ENCODE measurements around the gene TANC1. TPM values are rescaled to one million over a fixed set of nuclear protein-coding genes. Genes with fewer than 3 reads are reported as not detected.

The TANC1 gene
- total and polyA plus RNA-seq, 2 of the 4 experiments (the other 2 are of a cell fraction) = 10.2 to 12.9 TPM

DNA sequence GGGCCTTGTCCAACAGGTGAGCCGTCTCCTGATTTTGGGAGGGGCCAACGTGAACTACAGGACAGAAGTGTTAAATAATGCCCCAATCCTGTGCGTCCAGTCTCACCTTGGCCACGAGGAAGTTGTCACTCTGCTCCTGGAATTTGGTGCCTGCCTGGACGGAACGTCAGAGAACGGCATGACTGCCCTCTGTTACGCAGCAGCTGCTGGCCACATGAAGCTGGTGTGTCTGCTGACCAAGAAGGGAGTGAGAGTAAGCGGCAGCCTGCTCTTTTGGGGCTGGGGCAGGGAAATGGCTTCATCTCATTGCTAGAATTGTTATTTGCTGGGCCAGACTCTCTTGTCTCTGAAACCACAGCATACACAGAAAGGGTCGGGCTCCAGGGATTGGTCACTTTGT, 225.8 kb downstream of the TANC1 start:
- no peak overlapping the region for H2BK20ac ChIP-seq (ENCODE audit: low read depth, low read length)
- TF ChIP-seq, protein P1, sequence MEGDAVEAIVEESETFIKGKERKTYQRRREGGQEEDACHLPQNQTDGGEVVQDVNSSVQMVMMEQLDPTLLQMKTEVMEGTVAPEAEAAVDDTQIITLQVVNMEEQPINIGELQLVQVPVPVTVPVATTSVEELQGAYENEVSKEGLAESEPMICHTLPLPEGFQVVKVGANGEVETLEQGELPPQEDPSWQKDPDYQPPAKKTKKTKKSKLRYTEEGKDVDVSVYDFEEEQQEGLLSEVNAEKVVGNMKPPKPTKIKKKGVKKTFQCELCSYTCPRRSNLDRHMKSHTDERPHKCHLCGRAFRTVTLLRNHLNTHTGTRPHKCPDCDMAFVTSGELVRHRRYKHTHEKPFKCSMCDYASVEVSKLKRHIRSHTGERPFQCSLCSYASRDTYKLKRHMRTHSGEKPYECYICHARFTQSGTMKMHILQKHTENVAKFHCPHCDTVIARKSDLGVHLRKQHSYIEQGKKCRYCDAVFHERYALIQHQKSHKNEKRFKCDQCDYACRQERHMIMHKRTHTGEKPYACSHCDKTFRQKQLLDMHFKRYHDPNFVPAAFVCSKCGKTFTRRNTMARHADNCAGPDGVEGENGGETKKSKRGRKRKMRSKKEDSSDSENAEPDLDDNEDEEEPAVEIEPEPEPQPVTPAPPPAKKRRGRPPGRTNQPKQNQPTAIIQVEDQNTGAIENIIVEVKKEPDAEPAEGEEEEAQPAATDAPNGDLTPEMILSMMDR (conservative IDR thresholded peaks at IDR 0.05; ENCODE audit: low read depth, low read length) = no peak
- TF ChIP-seq RAD21 (IDR thresholded peaks at IDR 0.05; ENCODE audit: low read length) (no peak), SMC3 (IDR thresholded peaks at IDR 0.05; ENCODE audit: low read depth, low read length) (no peak), FOS (IDR thresholded peaks at IDR 0.05; ENCODE audit: low read depth, low read length) (no peak), MAFK (IDR thresholded peaks at IDR 0.05; ENCODE audit: low read depth, low read length) (no peak), BHLHE40 (IDR thresholded peaks at IDR 0.05; ENCODE audit: low read depth, low read length) (no peak), RFX5 (IDR thresholded peaks at IDR 0.05; ENCODE audit: low read depth, low read length) (no peak), POLR2A (IDR thresholded peaks at IDR 0.05; ENCODE audit: low read depth, low read length) (no peak), NFE2L2 (IDR thresholded peaks at IDR 0.05; ENCODE audit: low read depth, low read length) (no peak), CHD1 (IDR thresholded peaks at IDR 0.05; ENCODE audit: low read depth, low read length) (no peak), MAZ (IDR thresholded peaks at IDR 0.05; ENCODE audit: borderline replicate concordance, low read depth, low read length) (no peak), CEBPB (IDR thresholded peaks at IDR 0.05; ENCODE audit: low read depth, low read length) (no peak), RCOR1 (IDR thresholded peaks at IDR 0.05; ENCODE audit: insufficient replicate concordance, low read length) (no peak), MXI1 (IDR thresholded peaks at IDR 0.05; ENCODE audit: borderline replicate concordance, low read depth, low read length) (no peak)
- TF ChIP-seq, protein P2, sequence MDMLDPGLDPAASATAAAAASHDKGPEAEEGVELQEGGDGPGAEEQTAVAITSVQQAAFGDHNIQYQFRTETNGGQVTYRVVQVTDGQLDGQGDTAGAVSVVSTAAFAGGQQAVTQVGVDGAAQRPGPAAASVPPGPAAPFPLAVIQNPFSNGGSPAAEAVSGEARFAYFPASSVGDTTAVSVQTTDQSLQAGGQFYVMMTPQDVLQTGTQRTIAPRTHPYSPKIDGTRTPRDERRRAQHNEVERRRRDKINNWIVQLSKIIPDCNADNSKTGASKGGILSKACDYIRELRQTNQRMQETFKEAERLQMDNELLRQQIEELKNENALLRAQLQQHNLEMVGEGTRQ (IDR thresholded peaks at IDR 0.05; ENCODE audit: low read depth, low read length) = no peak
- TF ChIP-seq, protein P3, sequence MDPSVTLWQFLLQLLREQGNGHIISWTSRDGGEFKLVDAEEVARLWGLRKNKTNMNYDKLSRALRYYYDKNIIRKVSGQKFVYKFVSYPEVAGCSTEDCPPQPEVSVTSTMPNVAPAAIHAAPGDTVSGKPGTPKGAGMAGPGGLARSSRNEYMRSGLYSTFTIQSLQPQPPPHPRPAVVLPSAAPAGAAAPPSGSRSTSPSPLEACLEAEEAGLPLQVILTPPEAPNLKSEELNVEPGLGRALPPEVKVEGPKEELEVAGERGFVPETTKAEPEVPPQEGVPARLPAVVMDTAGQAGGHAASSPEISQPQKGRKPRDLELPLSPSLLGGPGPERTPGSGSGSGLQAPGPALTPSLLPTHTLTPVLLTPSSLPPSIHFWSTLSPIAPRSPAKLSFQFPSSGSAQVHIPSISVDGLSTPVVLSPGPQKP (IDR thresholded peaks at IDR 0.05; ENCODE audit: borderline replicate concordance, low read depth, low read length) = no peak
- no peak overlapping the region for H3K27ac ChIP-seq (ENCODE audit: insufficient read depth, low read length)
- no peak overlapping the region for H3K23ac ChIP-seq (ENCODE audit: low read depth, low read length)
- ChIA-PET CTCF (no interaction called here), POLR2A (ENCODE audit: unreplicated experiment) (no interaction called here)
- in situ Hi-C loops (cut with MboI; ENCODE audit: low sequenced_read_pairs) (no loop called here), intact Hi-C loops (cut with micrococcal nuclease) (no loop called here), dilution Hi-C loops (cut with HindIII; ENCODE audit: low sequenced_read_pairs, unreplicated experiment) (no loop called here)
- no peak overlapping the region for H4K5ac ChIP-seq (ENCODE audit: low read depth, low read length)
- H2BK120ac ChIP-seq (ENCODE audit: low read depth, low read length) = no peak overlapping the region
- H4K20me1 ChIP-seq (ENCODE audit: insufficient read depth, low read length) = 0 out of 2 replicates have a peak, but pooled peaks cover under 1% of the 10 kb centered on the region
- no peak overlapping the region for H2BK15ac ChIP-seq (ENCODE audit: low read depth, low read length)
- H2BK5ac ChIP-seq (ENCODE audit: low read depth, low read length, poor library complexity, severe bottlenecking) = no peak overlapping the region
- H4K91ac ChIP-seq (ENCODE audit: insufficient read depth, low read depth, low read length) = no peak overlapping the region
- WGBS, 2 experiments (ENCODE audit: extremely low coverage in 2 of 2, insufficient read length in 1 of 2) = 94% methylated on average over 6 of the region's 10 CpGs; no CpG with 5 or more reads in 1 of the 2 experiments
- no peaks in the 10 kb centered on the region for H3K27me3 ChIP-seq (ENCODE audit: control insufficient read depth, insufficient read depth, low read length)
- H4K8ac ChIP-seq (ENCODE audit: low read depth in 2 of 2, low read length in 2 of 2) = no peak overlapping the region
- no peak overlapping the region for H3K4me3 ChIP-seq (ENCODE audit: insufficient read depth, low read depth, low read length)
- BruUV-seq (replicated peaks) = no TSS peak
- H3K9me3 ChIP-seq (ENCODE audit: control insufficient read depth, insufficient read depth, low read length) = no peaks in the 10 kb centered on the region
- 0 out of 4 replicates have a peak, but pooled peaks cover 0 to 3% of the 10 kb centered on the region in 2 experiments for H3K79me1 ChIP-seq (ENCODE audit: low read depth in 1 of 2, low read length in 2 of 2)
- H2AK5ac ChIP-seq (ENCODE audit: low read depth, low read length) = no peak overlapping the region
- no peak overlapping the region for H3K4ac ChIP-seq (ENCODE audit: low read depth, low read length)
- no peak overlapping the region for H2AK9ac ChIP-seq (replicated peaks; ENCODE audit: low read depth, low read length, poor library complexity)
- H3K56ac ChIP-seq (ENCODE audit: extremely low read depth, insufficient read depth, low read length) = no peak overlapping the region
- DNase-seq (no peak), ATAC-seq (ENCODE audit: low read depth) (no peak)
- peaks cover 34% of the 10 kb centered on the region for H3K36me3 ChIP-seq (ENCODE audit: control insufficient read depth, insufficient read depth, low read length)
- H3K18ac ChIP-seq (ENCODE audit: low read depth, low read length) = no peak overlapping the region
- H3K9me1 ChIP-seq (ENCODE audit: insufficient read depth, low read length) = peaks cover 7% of the 10 kb centered on the region; the same call in 1 of the 2 replicates
- no peak overlapping the region for H3K14ac ChIP-seq (replicated peaks; ENCODE audit: low read depth, low read length)
- H2AFZ ChIP-seq (replicated peaks; ENCODE audit: low read length, poor library complexity) = no peak overlapping the region
- H3K4me1 ChIP-seq (ENCODE audit: control insufficient read depth, insufficient read depth, low read length) = no peaks in the 10 kb centered on the region
- H3K4me2 ChIP-seq (ENCODE audit: low read depth, low read length) = no peak overlapping the region
- no peak overlapping the region for H3K9ac ChIP-seq (ENCODE audit: low read depth, low read length)

Data from IMR-90 (cell line).